Fibroblast of the aortic adventitia (primary cell): ENCODE measurements around the gene SLC6A1. TPM values are rescaled to one million over a fixed set of nuclear protein-coding genes. Genes with fewer than 3 reads are reported as not detected.
A peak's percentile ranks its signal among the peaks of the same experiment; 100 is the strongest.

Experiments used
- DNase-seq: peaks from one replicate; pipeline ENCODE4 v3.0.0-alpha.2; 2010; ENCODE audit warnings: low read depth
- H3K4me3 ChIP-seq: 2 replicates; pipeline ENCODE4 v1.5.1; 2011; ENCODE audit warnings: low read depth, mild to moderate bottlenecking, control low read depth, low read length, moderate library complexity
- CTCF ChIP-seq: IDR thresholded peaks from 2 replicates; pipeline ENCODE4 v1.5.1; 2011; ENCODE audit warnings: mild to moderate bottlenecking, low read length, control low read depth, inconsistent platforms; ENCODE audit not compliant: insufficient read depth
- total RNA-seq: library from RNA; depleted of rRNA; stranded (reverse); fragments of >200 nt; gene quantifications from 2 replicates; pipeline ENCODE4 v1.2.3, GENCODE V29; 2012; ENCODE audit warnings: low replicate concordance

Gene SLC6A1
- total RNA-seq, 1 donor = not detected

GRCh38 chr3:11037241-11037873 is 44.8 kb downstream of the SLC6A1 start:
- DNase-seq = no peak
- no peak overlapping the region for H3K4me3 ChIP-seq
- TF ChIP-seq CTCF = no peak

GRCh38 chr3:11037976-11038375 is 45.4 kb downstream of the SLC6A1 start:
- H3K4me3 ChIP-seq = no peak overlapping the region
- TF ChIP-seq CTCF = no peak
- DNase-seq = no peak

GRCh38 chr3:11045536-11045935 is 53.0 kb downstream of the SLC6A1 start:
- no peak for DNase-seq
- no peak overlapping the region for H3K4me3 ChIP-seq
- TF ChIP-seq CTCF = peak; percentile 7

- no peak for TF ChIP-seq CTCF
These were observed 55.0 kb downstream of the SLC6A1 start for GRCh38 chr3:11047500-11047899.

GRCh38 chr3:11050666-11051323 is 58.2 kb downstream of the SLC6A1 start:
- DNase-seq = no peak
- TF ChIP-seq CTCF = no peak
- H3K4me3 ChIP-seq = no peak overlapping the region

More at GRCh38 chr3:11047500-11047899, 55.0 kb downstream of the SLC6A1 start:
- no peak for DNase-seq
- H3K4me3 ChIP-seq = no peak overlapping the region

GRCh38 chr3:11053926-11054503 is 61.5 kb downstream of the SLC6A1 start:
- TF ChIP-seq CTCF = no peak
- no peak overlapping the region for H3K4me3 ChIP-seq
- DNase-seq = no peak
